ENCODE measurements around the gene SLC6A18.

The SLC6A18 gene, protein sequence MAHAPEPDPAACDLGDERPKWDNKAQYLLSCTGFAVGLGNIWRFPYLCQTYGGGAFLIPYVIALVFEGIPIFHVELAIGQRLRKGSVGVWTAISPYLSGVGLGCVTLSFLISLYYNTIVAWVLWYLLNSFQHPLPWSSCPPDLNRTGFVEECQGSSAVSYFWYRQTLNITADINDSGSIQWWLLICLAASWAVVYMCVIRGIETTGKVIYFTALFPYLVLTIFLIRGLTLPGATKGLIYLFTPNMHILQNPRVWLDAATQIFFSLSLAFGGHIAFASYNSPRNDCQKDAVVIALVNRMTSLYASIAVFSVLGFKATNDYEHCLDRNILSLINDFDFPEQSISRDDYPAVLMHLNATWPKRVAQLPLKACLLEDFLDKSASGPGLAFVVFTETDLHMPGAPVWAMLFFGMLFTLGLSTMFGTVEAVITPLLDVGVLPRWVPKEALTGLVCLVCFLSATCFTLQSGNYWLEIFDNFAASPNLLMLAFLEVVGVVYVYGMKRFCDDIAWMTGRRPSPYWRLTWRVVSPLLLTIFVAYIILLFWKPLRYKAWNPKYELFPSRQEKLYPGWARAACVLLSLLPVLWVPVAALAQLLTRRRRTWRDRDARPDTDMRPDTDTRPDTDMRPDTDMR

DNA sequence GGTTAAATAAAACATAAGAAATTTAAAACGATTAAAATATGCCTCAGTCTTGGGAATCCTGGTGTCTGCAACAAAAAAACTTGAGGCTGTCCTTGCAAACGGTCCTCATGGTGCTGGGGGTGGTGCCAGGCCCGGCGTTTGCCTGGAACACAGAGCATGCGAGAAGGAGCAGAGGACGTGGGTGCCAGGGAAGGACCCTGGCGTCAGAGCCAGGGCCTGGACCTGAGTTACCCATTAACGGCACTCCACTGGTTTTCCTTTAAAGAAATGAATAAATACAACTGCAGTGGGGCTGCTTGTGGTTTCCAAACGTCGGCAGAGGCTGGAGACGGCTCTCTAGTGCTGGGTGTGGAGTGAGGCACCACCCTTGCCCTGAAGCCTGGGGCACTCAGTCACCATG, at the start of gene SLC6A18:
TSS of gene SLC6A18 (plus strand) at position 301 of the 400 bp plus-strand sequence. CDS start at position 398, 97 bp downstream.
- DNase-seq (ENCODE audit: low spot score) = no peak

DNA sequence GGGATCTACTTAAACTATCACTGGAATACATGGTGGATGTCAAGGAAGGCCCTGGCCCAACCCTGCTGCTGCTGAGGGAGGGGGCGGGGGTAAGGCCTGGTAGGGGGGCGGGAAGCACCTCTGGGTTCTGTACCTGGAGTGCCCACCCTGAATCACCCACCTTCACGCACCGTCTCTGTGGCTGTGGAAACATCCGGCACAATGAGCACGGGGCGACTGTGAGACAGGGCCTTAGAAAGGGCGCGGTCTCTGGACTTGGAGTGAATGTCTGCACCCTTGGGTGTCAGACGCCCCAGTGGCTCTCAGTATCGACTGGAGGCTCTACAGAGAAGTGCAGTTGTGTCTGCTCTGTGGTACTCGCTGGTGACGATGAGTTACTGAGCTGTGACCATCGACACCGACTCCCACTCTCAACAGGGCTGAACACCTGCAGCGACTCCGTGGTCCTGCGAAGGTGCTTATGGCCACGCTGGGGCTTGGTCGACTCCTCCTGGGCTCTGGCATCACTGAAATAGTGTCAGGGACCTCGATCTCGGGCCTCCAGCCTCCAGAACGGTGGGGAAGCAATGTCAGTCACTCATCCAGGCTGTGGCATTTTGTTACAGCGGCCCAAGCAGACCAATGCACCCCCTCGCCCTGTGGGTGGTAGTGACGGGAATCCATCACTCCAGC, 49.2 kb upstream of the SLC6A18 start:
- no peak for DNase-seq (ENCODE audit: low spot score)

DNA sequence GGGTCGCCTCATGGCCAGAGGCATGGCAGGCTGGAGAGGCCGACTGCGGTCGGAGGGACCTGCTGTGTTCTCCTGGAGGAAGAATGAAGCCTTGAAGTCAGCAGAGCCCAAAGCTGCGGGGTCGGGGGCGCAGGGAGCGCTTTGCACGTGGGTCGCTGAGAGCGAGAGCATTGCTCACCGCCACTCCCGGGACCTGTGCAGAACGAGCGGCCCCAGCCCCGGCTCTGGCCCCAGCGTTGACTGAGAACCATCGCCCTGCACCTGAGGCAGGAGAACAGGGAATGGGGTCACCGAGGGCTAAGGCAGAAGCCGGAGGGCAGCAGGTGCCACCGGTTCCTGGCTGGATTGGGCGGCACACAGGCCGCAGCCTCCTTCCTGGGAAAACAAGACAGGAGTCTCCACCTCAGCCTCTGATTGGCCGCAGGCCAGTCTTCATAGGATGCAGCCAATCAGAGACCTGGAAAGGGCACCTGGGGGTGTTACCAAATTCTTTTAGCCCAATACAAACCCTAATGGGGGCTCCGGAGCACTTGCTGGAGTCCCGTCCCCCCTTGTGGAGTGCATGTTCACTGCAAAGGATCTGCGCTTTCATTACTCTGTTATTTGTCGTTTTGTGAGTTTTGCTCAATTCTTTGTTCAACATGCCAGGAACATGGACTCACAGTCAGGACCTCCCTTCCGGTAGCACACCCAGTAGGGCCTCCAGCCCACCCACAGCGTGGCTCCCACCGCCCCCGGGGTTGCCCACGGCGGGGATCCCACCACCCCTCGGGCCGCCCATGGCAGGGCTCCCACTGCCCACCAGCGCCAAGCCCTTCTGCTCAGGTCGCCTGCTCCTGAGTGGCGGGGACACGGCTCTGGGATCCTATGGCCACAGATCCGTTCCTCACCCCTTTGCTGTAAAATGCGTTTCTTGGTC, 48.4 kb upstream of the SLC6A18 start:
- no peak for DNase-seq (ENCODE audit: low spot score)

DNA sequence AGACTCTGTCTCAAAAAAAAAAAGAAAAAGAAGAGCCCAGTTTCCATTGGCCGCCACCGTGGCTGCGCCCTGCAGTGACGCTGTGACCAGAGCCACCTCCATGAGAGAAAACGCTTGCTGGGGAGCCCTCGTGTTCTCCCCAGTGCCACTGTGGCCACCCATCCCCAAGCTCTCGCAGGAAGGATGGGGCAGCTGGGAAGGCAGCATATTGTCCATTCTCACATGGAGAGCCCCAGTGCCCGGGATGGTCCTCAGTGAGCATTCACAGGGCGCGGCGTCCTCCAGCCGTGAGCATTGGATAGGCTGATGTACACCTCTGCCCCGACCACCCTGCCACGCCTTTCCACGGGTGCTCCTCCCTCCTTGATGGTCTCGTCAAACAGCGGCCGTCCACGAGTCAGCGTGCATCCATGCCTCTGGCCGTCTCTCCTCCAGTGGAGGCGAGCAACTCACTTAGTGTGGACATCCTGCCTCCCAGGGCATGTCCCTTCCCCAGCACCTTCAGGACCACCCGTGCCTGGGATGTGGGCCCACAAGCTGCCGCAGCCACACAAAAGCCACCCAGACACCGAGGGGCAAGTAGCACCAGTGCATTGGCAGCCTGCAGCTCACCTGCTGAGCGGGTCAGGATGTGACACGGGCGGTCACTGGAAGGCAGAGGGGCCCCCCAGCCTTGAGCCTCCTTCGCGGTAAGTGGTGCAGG, 47.2 kb upstream of the SLC6A18 start:
- DNase-seq (ENCODE audit: low spot score) = no peak

DNA sequence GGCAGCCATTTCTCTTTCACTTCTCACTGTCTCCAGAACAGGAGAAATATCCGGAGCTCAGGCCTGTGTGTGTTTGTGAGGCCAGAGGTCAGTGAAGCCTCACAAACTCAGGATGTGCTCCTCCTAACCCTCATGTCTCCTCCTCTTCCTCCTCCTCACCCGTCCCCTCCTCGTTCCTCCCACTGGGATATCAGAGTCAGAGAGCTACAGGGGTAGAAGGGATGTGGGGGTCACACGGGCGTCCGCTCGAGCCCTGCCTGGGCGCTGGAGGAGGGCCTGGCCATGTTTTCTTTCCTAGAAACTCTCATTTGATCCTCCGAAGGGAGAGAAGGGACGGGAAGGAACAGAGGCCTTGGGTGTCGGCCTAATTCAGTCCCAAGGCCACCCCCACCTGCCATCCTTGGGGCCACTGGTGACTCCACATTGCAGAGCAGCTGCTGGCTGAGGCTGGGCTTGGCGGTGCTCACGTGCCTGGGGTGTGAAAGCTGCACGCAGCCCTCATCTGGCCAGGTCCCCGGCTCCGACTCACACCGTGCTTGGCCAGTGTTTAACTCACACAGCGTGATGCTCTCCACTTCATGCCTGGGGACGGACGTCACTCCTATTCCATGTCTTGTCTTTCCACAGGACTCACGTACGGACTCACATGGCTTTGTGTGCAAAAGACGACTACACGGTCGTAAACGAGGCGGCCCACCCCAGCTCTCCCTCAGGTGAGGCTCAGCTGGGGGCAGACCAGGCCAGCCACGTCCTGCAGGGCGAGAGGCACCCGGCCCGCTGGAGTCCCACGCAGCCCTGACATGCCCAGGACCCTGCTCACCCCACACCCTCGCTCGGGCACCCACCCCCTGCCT, 46.4 kb upstream of the SLC6A18 start:
- DNase-seq (ENCODE audit: low spot score) = no peak

DNA sequence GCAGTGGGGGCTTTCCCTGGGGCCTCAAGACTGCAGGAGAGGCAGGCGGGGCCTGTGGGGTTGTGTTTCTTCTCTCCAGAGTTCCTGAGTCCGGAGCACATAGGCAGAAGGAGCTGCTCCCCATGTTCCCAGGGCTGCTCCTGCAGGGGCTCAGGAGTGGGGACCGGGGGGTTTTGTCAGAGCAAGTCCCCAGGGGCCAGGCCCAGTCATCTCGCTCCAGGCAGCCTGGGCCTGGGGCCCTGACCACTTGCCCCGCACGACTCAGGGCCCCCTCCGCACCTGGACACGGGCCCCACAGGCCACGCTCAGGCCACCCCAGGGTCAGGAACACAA, 45.8 kb upstream of the SLC6A18 start:
- no peak for DNase-seq (ENCODE audit: low spot score)

DNA sequence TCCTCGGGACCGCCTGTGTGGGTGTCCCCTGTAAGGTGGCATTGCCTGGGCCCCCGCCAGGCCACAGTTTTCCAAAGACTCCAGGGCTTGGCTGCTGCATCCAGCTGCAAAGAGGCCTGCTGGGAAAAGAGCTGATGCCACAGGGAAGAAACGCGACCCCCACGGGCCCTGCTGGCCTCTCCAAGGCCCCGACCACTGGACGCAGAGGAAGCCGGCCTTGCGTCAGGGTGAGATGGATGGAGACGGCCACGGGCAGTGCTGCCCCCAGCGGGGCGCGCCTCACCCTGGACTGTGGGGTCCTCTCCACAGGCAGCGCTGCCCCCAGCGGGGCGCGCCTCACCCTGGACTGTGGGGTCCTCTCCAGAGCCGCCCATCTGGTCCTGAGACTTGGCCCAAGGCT, 45.1 kb upstream of the SLC6A18 start:
- DNase-seq (ENCODE audit: low spot score) = no peak

DNA sequence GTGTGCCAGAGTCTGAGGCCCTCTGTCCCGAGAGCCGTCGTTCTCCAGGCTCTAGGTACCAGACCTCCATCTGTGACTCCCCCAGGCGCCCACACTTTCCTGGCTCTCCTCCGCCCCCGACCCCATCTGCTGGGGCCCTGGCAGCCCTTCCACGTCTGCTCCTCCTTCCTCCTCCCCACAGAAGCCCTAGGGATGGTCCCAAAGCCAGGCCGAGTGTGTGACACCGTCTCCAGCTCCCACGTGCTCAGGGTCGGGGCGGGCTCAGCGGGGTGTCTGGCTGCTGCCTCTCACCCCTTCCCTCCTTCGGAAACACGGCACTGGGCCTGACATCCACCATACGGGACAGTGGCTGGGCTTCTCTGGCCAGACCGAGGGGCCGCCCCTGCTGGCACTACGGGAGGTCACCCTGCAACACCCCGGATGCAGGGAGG, 44.3 kb upstream of the SLC6A18 start:
- no peak for DNase-seq (ENCODE audit: low spot score)

DNA sequence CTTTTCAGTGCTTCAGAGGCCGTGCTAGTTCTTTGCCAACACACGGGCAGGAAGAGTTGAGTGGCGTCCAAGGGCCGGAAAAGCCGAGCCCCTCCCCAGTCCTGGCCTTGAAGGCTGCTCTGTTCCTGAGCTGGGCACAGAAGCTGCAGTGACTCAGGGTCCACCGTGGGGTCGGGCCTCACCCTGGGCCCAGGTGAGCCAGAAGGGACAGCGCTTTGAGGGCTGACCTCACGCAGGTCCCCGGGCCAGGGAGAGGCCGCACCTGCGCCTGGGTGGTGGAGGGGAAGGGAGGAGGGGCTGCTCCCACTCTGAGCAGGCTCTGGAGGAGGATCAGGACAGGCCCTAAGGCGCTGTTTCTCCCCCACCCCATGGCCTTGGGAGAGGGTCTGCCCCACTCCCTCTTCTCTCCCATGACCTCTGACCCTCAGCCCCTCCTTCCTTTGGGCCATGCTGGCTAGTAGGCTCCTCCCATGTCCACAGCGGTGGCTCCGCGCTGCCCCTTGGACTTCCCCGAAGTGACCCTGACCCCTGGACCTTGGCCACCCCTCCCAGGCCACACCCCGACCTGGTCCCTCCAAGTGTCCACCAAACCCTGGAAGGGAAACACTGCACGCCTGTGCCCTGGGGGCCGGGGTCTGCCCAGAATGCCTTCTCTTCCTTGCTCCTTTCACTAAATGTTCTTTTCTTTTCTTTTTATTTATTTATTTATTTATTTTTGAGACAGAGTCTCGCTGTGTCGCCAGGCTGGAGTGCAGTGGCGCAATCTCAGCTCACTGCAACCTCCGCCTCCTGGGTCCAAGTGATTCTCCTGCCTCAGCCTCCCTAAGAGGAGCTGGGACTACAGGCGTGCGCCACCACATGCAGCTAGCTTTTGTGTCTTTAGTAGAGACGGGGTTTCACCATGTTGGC, 43.5 kb upstream of the SLC6A18 start:
- DNase-seq (ENCODE audit: low spot score) = no peak

DNA sequence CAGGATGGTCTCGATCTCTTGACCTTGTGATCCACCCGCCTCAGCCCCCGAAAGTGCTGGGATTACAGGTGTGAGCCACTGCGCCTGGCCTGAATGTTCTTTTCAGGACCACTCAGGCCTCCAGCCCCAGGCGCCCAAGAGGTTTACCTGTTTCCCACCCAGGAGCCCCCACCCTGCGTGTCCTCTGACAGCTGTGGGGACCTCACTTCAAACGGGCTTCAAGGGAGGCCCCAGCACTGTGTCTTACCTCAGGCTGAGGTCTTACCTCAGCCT, 42.9 kb upstream of the SLC6A18 start:
- no peak for DNase-seq (ENCODE audit: low spot score)

DNA sequence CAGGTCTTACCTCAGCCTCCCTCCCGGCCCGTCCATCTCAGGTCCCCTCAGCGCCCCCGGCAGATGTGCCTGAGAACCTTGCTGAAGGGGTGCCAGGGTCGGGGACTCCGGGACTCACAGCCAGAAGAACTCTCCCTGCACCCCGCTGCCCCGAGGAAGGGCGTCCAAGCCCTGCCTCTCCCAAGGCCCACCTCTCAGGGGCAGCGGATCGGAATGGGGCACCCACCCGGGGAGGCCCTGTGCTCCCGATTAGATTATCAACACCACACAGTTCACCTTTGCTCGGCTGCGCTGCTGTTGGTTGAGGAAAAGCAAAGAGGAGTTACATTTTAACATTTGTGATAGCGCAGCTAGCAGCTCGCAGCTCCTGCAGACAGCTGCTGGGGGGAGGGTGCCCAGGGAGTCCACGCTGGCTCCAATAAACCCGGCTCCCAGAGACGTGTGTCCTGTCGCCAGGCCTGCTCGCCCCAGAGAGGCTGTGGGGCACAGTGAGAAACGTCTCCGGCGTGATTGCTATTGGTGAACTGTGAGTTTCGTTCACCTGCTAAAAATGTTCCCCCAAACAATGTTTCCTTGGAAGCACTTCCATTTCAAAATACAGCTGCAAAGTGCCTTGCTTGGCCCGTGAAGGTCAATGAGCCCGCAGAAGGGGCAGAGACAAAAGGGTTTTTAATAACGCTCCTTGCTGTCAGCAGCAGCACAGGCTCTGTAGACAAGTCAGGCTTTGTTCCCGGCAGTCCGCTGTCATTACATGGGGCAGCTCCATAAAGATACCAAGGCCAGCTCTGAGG, 42.4 kb upstream of the SLC6A18 start:
- DNase-seq (ENCODE audit: low spot score) = peak; percentile 95

DNA sequence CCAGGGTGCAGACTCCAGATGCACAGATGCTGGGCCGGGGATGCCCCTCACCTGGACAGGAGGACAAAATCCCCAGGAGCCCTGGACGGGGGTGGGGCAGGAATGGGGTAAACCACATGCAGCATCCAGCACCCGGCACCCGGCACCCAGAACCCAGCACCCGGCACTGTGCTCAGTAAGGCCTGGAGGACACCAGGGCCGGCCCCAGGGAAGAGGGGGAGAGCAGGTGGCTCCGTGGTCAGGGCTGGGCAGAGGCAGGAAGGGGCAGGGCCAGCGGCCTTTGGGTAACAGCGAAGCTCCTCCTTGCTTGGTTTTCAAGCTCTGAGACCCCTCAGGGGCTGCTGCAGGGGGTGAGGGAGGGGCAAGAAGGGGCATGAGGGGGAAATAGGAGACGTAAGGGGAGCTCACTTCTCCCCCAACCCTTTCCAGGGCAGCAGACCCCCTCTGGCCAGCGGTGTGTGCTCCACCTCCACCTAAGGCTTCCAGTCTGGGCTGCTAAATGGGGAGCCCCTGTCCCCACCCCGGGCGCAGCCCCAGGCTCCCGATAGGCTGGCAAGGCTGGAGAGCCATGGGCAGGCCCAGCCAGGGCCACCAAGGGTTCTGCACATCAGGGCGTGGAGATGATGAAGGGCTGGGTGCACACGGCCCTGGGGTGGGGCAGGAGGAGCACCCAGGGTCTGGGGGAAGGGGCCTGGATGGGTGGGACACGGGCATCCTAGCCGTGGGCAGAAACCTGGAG, 41.6 kb upstream of the SLC6A18 start:
- DNase-seq (ENCODE audit: low spot score) = no peak

DNA sequence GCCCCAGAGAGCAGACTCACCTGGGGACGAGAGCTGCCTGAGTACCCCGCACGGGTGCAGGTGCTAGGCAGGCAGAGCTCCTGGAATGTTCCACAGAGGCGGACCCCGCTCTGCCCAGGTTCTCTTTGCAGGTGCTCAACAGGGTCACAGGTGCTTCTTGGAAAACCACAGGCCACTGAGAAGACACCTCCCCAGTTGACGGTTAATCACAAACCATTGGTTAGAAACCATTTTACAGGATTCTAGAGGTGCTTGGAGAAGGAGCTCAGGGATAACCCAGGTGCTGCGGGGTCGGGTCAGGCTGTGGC, 41.1 kb upstream of the SLC6A18 start:
- no peak for DNase-seq (ENCODE audit: low spot score)

DNA sequence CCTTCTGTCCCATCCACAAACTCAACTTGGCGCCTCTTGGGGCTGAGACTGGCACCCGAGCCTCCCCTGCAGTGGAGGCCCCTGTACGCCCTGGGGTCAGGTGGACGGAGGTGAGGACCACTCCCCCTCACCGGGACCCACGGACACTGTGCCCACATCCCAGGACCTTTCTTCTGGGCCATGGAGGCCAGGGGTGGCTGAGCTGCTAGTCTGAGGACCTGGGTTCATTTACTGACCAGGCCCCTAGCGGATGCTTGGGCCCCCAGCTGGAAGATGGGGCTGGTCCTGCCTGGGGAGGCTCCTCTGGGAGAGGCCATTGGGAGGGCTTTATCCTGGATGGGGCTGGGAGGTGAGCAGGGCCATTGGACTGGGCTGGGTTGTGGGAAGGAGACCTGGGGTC, 40.7 kb upstream of the SLC6A18 start:
- DNase-seq (ENCODE audit: low spot score) = no peak

DNA sequence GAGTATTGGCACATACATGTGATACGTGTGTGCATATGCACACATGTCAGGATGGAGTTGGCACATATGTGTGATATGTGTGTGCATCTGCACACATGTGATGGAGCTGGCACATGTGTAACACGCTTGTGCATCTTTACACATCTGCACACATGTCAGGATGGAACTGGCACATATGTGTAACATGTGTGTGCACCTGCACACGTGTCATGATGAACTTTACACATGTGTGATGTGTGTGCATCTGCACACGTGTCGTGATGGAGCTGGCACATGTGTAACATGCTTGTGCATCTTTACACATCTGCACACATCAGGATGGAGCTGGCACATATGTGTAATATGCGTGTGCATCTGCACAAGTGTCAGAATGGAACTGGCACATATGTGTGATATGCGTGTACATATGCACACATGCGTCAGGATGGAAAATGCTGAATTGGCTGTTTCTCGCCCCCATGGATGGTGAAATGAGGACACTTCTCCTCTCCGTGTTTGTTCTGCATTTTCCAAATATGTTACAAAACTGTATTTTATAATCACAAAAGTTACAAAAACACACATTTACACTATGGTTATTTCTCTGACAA, 40.0 kb upstream of the SLC6A18 start:
- no peak for DNase-seq (ENCODE audit: low spot score)

DNA sequence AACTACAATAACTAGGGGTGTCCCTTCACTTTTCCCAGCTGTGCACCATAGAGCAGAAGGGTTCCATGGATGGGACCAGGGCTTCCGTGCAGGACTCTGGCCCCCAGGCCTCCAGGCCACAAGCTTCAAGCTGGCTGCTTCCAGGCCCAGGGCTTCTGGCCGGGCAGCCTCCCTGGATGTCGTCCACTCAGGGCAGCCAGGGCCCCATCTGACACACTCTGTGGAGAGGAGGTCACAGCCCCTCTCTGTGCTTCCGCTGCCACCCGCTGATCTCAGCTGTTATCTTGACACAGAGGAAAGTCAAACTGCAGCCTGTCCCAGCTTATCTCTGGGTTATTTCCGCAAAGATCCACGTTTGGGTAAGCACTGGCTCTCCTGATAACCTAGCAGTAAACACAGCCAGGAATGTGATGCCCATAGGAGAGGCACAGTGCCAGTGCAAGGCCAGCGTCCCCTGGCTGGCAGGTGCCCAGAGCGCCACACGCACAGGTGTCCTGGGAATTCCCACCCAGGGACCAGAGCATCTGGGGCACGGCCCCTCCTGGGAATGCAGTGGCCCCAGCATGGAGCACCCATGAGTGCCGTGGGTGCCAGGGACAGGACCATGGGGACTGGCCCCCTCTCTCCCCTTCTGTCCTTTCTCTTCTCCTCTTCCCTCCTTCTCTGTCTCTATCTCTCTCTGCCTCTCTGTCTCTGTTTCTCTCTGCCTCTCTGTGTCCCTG, 39.4 kb upstream of the SLC6A18 start:
- DNase-seq (ENCODE audit: low spot score) = no peak

Measured in globus pallidus (tissue), 1 donor.